Measurements from ENCODE around the gene HSDL1.
A peak's percentile ranks its signal among the peaks of the same experiment; 100 is the strongest.

The HSDL1 gene

DNA sequence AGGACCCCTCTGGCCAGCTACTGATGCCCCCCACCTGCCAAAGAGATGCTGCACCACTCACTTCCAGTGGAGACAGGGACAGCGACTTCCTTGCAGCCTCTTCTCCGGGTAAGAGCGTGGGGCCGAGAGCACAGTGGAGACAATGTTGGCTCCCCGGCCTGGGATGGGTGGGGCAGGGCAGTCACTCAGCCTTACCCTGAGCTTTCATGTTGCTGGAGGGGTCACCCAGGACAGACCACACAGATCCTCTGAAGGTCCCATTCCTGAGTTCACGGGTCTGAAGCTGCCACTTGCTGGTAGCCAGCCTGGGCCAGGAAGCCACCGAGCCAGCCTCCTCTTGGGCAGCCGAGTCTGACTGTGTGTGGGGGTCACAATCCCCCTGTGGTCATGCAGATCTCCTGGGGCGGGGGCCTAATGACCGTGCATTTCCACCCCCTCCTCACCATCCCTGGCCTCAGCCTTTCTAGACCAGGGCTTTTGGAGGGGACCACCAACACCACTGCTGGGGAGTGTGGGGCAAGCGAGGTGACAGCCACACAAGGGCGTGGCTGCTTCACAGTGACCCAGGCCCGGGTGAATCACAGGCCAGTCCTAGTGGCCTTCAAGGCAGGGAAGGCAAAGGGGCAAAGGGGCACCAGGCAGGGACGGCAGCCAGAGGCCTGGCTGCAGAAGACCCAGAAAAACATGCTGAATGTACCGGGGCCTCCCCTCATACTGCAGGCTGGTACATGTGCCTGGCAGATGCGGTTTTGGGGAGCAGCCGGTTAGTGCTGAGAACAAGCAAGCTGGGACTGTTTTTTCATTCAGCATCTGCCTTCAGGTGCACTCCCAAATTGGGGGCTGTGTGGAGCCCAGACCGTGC is 31.4 kb upstream of the HSDL1 start:
- DNase-seq (ENCODE audit: low read depth in 2 of 2) = no peak

DNA sequence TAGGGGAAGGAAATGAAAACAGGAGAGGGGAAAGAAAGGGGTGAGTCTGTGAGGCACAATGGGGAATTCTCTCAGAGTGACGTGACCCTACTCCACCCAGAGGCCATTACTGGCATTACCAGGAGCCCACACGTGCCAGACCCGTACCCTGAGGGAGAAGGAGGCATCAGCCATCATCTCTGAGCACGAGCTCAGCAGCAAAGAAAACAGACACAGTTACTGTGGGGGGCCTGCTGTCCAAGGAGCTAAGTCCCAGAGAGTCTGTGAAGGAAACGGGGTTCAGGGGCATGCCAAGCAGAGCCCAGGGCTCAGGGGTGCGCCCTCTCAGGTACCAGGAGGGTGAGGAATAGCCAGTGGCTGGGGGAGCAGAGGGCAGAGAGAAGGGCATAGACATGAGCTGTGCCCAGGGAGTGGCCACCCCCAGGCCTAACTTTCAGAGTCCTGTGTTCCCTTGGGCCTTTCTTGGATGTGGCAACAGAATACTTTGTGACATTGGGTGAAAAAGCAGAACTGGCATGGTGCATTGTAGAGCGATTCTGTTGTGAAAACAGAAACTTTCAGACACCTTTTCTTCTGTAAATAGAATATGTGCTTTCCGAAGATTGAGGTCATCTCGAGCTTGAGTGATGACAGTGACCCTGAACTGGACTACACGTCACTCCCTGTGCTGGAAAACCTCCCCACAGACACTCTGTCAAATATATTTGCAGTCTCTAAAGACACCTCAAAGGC is 30.5 kb upstream of the HSDL1 start:
- peak; percentile 25 to 65 for DNase-seq (ENCODE audit: low read depth in 2 of 2)

DNA sequence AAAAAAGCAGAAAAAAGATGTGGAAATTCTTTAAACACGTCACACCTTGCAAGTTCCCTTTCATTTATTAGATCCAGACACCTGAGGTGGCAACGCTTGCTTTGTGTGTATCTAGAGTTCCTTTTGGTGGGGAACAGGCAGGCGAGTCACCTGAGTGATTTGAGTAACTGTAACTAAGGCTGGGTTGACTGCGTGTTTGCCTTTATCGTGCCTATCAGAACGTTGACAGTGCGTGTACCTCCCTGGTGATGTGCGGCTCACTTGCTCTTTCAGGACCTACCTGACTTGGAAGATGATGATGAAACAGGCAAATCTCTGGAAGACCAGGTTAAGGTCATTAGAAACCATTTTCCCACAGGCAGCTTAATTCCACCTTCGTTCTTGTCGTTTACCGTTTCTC is 29.4 kb upstream of the HSDL1 start:
- DNase-seq (ENCODE audit: low read depth in 2 of 2) = no peak

DNA sequence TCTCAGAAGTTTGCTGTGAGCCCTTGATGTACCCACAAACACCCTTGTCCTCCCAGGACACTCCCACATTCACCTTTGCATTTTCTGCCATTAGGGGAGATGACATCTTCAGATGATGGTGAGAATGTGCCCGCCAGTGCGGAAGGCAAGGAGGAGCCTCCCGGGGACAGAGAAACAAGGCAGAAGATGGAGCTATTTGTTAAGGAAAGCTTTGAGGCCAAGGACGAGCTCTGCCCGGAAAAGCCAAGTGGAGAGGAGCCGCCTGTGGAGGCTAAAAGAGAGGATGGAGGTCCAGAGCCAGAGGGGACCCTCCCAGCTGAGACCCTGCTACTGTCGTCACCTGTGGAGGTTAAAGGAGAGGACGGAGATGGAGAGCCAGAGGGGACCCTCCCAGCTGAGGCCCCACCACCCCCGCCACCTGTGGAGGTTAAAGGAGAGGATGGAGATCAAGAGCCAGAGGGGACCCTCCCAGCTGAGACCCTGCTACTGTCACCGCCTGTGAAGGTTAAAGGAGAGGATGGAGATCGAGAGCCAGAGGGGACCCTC is 24.9 kb upstream of the HSDL1 start:
- no peak for DNase-seq (ENCODE audit: low read depth in 2 of 2)

DNA sequence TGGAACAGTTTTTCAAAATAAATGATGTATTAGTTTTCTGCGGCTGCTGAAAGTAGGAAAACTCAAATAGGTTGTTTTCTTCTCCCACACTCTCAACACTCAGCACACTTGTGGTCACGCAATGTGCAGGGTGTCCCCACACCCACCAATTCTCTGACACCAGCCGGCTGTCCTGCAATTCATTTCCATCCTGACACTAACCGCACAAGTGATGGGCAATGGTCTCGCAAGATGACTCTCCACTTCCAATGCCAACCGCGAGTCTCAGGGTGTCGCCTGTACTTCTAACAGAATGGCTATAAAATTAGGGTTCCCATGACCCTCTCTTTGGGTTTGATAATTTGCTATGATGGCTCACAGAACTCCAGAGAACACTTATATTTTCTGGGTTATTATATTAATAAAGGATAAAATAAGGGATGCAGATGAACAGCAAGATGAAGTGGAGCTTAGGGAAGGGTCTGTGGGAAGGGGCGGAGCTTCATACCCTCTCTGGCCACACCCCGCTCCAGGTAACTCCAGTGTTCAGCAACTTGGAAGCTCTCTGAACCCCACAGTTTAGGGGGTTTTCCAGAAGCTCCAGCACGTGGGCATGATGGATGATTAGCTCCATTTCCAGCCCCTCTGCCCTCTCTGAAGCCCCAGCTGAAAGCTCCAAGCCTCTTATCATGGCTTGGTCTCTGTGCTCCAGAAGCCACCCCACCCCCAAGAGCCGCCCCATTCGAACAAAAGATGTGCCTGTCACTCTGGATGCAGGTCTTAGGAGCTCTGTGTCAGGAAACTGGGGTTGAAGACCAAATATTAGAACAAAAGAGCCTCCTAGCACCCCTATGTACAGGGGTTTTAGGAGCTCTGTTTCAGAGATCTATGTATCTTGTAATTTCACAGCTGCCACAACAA is 22.1 kb upstream of the HSDL1 start:
- no peak for DNase-seq (ENCODE audit: low read depth in 2 of 2)

DNA sequence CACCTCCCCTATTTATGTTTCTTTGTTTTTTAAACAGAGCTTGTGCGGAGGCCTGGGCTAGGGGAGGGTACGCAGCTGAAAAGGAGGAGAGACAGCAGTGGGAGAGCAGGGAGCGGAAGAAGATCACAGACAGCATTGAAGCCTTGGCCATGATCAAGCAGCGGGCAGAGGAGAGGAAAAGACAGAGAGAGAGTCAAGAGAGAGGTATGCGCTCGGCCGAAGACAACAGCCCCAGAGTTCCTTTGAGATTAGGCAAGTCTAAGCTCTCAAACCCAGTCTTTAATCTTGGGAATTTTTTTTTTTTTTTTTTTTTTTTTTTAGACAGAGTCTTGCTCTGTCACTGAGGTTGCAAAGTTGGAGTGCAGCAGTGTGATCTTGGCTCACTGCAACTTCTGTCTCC is 20.8 kb upstream of the HSDL1 start:
- DNase-seq (ENCODE audit: low read depth in 2 of 2) = no peak

DNA sequence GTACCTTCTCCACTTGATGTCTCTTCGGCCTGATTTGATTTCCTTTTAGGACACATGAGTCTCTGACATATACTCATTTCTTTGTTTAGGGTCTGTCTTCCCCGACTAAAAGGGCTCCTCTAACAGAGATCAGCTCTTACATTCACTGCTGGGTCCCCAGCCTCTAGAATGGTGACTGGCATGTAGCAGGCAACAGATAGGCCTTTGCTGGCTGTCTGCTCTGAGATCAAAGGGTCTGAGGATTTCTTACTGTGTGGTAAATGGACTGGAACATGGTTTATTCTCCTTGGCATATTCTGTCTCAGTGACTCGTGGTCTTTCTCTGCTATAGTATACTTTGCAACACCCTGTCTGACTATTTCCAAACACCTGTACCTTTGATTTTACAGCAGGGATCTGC is 16.8 kb upstream of the HSDL1 start:
- DNase-seq (ENCODE audit: low read depth in 2 of 2) = no peak

DNA sequence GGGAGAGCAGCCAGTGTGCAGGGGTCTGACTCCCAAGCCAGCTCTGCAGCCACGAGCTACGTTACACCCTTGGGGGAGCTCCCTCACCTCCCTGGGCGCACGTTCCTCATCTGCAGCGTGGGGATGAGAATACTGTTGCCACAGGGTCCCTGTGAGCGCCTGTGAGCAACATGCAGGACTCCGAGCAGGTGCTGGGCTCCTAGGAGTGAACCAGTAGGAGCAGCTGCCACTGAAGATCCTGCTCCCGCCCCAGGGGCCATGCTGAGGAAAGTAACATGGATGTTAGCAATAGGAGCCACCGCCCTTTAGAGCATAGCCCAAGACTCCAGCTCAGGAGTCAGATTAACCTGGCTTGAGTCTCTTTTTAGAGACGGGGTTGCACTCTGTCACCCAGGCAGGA is 16.1 kb upstream of the HSDL1 start:
- no peak for DNase-seq (ENCODE audit: low read depth in 2 of 2)

DNA sequence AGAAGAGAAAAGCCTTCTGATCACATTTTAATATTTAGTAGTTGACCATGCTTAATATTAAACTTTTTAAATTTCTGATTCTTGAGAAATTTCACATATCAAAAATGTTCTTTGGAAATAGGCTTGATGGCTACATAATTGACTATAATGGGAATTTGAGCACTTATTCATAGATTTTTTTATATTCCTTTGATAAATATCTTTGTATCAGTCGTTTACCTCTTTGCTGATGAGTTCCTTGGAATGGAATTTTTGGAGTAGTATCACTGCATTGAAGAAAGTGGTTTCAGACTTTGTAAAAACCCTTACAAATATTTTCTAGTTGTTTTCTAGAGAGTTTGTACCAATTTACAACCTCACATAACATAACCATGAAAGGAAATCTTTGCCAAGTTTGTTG is 14.8 kb upstream of the HSDL1 start:
- no peak for DNase-seq (ENCODE audit: low read depth in 2 of 2)

DNA sequence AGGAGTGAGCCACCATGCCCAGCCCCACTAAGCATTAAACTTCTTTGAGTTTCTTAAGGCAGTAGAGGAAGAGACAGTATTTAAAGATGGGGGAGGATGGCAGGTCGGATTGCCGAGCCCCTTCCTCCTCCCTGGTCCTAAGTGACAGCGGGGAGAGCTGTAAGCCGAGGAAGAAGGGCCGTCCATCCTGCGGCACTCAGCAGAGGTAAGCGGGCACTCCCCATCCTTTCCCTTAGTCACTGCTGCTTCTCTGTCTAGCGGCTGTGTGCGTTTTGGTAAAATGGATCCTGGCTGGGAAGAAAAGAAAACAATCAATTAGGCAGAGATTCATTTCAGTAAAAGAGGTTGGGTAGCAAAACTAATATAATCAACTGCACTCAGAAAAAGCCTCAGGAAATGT is 14.0 kb upstream of the HSDL1 start:
- no peak for DNase-seq (ENCODE audit: low read depth in 2 of 2)

DNA sequence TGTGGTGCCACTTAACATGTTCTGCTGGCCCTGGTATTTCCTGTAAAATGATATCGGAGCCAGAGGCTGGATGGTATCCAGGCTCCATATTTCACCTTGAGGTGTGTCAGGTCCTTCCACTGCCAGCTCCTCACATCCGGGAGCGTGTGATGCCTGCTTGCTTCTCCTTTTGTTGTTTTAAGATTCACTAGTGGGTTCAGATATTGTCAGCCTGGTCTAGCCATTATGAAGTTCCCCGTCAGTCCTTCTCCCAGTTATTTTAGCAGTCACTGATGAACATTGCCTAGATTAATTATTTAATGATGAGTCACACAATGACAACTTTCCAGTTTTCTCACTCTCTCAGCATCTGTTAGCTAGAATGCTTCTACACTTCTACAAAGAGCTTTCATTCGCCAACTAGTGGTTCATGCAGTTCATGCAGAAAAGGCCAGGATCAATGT is 11.4 kb upstream of the HSDL1 start:
- no peak for DNase-seq (ENCODE audit: low read depth in 2 of 2)

DNA sequence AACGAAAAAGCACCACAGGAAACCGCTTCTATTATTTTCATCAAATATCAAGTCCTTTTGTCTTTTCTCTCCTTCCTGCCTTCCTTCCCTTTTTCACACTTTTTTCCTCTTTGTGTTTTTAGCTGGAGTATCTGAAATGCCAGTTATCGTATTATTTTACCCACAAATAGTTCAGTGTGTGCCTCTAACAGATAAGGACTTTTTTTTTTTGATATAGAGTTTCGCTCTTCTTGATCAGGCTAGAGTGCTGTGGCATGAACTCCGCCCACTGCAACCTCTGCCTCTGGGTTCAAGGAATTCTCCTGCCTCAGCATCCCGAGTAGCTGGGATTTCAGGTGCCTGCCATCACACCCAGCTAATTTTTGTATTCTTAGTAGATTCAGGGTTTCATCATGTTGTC is 10.8 kb upstream of the HSDL1 start:
- no peak for DNase-seq (ENCODE audit: low read depth in 2 of 2)

DNA sequence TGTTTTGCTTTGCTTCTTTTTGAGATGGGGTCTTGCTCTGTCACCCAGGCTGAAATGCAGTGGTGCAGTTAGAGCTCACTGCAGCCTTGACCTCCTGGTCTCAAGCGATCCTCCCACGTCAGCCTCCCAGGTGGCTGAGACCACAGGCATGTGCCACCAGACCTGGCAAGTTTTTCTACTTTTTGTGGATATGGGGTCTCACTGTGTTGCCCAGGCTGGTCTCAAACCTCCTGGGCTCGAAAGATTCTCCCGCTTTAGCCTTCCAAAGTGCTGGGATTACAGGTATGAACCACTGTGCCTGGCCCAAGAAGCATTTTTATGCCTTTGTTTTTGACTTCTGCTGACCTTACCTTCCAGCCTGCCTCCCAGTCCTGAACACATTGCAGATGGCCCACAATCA is 10.2 kb upstream of the HSDL1 start:
- DNase-seq (ENCODE audit: low read depth in 2 of 2) = no peak

DNA sequence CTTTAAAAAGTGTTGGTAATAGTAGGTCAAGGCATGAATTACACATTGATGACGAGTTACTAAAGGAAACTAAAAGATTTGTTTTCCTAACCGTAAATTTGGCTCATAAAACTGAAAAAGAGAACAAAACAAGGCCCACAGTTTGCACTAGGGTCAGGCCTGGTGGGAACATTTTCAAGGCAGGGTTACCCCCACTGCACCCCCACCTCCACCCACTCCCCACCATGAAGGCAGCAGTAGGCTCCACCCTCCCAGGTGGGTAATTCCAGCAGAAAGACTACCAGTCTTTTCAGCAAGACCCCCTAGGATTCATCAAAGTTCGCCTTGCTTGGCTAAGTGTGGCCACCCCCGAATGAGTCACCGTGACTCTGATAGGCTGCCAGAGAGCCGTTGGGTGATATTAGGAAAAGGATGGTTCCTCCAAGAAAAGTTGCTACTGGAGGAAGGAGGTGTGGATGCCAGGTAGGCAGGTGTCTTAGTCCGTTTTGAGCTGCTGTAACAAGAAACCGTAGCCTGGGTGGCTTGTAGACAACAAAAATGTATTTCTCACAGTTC is 8.8 kb upstream of the HSDL1 start:
- no peak for DNase-seq (ENCODE audit: low read depth in 2 of 2)

DNA sequence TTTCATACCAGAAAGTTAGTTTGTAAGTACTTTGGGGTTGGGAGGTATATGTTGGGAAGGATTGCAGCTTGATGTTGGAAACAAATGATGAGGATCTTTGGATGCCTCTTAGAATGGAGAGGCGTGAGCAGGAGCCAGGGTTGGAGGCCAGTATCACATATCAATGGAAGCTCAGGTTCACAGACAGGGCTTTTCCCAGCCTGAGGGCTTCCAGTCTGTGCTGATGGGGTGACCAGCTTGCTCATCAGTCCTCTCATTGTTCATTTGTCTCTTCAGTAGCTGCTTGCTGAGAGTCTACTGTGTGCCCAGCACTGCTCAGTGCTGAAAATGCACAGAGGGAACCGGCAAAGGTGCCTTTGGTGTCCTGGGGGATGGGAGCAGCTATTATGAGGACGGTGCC is 5.9 kb upstream of the HSDL1 start:
- DNase-seq (ENCODE audit: low read depth in 2 of 2) = no peak

DNA sequence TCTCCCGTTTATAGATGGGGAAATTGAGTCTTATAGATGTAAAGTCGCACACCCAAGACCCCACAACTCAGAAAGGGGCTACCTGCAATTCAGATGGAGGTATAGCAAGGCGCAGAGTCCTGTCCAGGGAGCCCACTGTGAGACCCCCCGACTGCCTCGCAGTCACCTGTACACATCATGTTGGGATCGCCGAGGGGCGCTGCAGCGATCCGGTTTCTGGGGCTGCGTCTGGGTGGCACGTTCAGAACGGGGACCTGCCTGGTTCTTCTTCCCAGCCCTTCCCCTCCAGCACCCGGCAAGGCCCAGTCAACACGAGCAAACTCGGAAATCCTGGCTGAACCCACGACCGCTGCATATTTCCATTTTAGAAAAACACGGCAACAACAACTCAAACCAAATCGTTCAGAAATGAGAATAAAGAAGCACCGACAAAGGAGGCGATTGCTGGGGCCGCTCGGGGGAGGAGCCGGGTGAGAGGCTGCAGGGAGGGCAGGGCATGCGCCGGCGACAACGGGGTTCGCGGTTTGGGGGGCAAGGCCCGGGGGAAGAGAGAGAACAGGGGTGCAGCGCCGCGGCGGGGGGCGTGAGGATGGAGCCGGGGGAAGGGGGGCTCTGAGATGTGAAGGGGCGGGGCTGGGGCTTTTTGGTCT is 643 bp downstream of the HSDL1 start:
- DNase-seq (ENCODE audit: low read depth in 2 of 2) = peak in 1 of 2 donors; percentile 22

DNA sequence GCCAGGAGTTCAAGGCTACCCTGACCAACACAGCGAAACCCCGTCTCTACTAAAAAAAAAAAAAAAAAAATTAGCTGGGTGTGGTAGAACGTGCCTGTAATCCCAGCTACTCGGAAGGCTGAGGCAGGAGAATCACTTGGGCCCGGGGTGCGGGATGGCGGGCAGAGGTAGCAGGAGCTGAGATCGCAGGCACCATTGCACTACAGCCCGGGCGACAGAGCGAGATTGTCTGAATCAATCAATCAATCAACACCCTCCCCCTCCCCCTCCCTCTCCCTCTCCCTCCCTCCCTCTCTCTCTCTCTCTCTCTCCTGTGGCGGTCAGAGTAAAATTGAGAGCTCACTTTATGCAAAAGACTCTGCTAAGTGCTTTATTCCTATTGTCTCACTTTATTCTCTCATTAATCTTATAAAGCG is 1.2 kb downstream of the HSDL1 start:
- no peak for DNase-seq (ENCODE audit: low read depth in 2 of 2)

DNA sequence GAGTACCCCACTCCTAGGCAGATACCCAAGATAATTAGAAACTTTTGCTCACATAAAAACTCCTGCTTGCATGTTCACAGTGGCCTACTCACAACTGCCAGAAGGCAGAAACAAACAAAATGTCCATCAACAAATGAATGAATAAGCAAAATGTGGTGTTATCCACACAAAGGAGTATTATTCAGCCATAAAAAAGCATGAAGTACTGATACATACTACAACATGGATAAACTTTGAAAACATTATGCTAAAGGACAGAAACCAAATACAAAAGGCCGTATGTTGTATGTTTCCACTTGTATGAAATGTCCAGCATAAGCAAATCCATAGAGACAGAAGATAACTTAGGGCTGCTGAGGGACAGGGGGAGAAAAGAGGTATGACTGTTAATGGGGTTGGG is 1.9 kb downstream of the HSDL1 start:
- no peak for DNase-seq (ENCODE audit: low read depth in 2 of 2)

DNA sequence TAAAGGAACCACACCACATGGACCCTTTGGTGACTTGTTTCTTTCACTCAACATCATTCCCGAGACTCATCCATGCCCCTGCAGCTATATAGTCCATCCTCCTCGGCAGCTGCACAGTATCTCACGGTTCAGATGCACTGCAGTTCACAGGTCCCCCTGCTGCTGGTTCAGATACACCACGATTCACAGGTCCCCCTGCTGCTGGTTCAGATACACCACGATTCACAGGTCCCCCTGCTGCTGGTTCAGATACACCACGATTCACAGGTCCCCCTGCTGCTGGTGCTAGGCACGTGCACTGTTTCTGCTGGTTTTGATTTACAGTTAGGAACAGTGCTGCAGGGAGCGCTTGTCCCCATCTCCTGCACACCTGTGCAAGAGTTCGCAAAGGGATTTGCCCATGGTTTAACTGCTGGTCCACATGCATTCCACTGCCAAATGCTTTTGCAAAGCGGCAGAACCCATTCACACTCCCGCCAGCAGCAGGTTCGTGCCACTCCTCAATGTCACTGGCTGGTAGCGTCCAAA is 3.8 kb downstream of the HSDL1 start:
- DNase-seq (ENCODE audit: low read depth in 2 of 2) = no peak

DNA sequence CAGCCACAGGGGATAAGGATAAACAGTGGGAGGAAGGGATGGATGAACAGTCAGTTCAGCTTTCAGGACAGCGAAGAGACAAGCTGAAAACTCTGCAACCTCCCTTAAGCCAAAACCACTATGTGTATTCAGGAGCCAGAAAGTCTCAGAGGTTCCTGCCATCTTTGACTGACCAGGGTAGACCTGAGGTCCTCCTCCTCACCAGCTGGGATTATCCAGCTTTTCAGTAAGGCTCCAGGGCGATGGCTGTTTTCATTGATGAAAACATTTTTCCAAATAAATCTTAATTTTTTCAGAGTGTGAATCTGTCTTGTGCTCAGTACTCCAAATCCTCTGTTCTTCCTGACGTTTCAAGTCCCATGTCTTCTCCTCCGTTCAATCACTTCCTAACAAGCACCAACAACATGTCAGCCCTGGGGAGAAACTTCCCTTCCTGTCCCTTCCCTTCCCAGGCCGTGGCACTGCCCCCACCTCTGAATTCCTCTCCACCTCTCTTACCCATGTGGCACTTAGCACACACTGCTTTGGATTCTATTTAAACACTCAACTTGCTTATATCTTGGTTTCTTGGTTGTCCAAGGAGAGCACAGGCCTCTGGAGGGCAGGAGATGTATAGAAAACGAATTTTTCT is 5.2 kb downstream of the HSDL1 start:
- DNase-seq (ENCODE audit: low read depth in 2 of 2) = no peak

All from activated CD4-positive, alpha-beta T cell treated with anti-CD3 and anti-CD28 coated beads for 24 hours (primary cell).